ENCODE measurements around the gene STOX2. TPM values are rescaled to one million over a fixed set of nuclear protein-coding genes. Genes with fewer than 3 reads are reported as not detected.

Gene STOX2
- polyA plus RNA-seq, 1 donor from 2014 or later, result 26.1 TPM

- Histone ChIP-seq H3K9me3 (ENCODE audit: low read length) (peaks cover 8% of the 10 kb centered on the region), H3K36me3 (ENCODE audit: insufficient read depth, low read length) (no peaks in the 10 kb centered on the region), H3F3A (ENCODE audit: insufficient read depth, low read length, poor library complexity, severe bottlenecking) (no peaks in the 10 kb centered on the region), H4K20me1 (ENCODE audit: insufficient read depth) (no peaks in the 10 kb centered on the region), H3K4me3 (ENCODE audit: low read length) (no peak overlapping the region), H3K27ac (ENCODE audit: low read length) (no peak overlapping the region), H3K9ac (ENCODE audit: low read length) (no peak overlapping the region), H3K9me2 (ENCODE audit: insufficient read depth, low read length) (no peaks in the 10 kb centered on the region), H3K27me3 (ENCODE audit: insufficient read depth, low read depth, low read length) (no peaks in the 10 kb centered on the region), H3K79me2 (replicated peaks; ENCODE audit: insufficient read depth, low read length) (no peaks in the 10 kb centered on the region), H3K4me2 (ENCODE audit: low read length) (no peak overlapping the region), H2AFZ (ENCODE audit: low read depth, low read length) (no peak overlapping the region)
- TF ChIP-seq EZH2 (IDR thresholded peaks at IDR 0.05; ENCODE audit: borderline replicate concordance, insufficient read depth, low read length, poor library complexity, severe bottlenecking) (no peak), CTCF (IDR thresholded peaks at IDR 0.05; ENCODE audit: poor library complexity, severe bottlenecking) (no peak), MXI1 (conservative IDR thresholded peaks at IDR 0.05; ENCODE audit: poor library complexity, severe bottlenecking) (no peak), RAD21 (conservative IDR thresholded peaks at IDR 0.05) (no peak), POLR2AphosphoS5 (IDR thresholded peaks at IDR 0.05) (no peak), REST (IDR thresholded peaks at IDR 0.05; ENCODE audit: borderline replicate concordance) (no peak), TAF1 (IDR thresholded peaks at IDR 0.05; ENCODE audit: low read depth) (no peak), SMC3 (conservative IDR thresholded peaks at IDR 0.05; ENCODE audit: poor library complexity) (no peak), EP300 (conservative IDR thresholded peaks at IDR 0.05; ENCODE audit: poor library complexity, severe bottlenecking) (no peak)
These were observed 7.9 kb upstream of the STOX2 start for GRCh38 chr4:183897193-183897592.

- H2AFZ ChIP-seq (ENCODE audit: low read depth, low read length), result no peak overlapping the region
- TF ChIP-seq EP300 (conservative IDR thresholded peaks at IDR 0.05; ENCODE audit: poor library complexity, severe bottlenecking) (no peak), MXI1 (conservative IDR thresholded peaks at IDR 0.05; ENCODE audit: poor library complexity, severe bottlenecking) (no peak), SMC3 (conservative IDR thresholded peaks at IDR 0.05; ENCODE audit: poor library complexity) (no peak), POLR2AphosphoS5 (IDR thresholded peaks at IDR 0.05) (no peak), EZH2 (IDR thresholded peaks at IDR 0.05; ENCODE audit: borderline replicate concordance, insufficient read depth, low read length, poor library complexity, severe bottlenecking) (no peak), REST (IDR thresholded peaks at IDR 0.05; ENCODE audit: borderline replicate concordance) (no peak), RAD21 (conservative IDR thresholded peaks at IDR 0.05) (no peak), TAF1 (IDR thresholded peaks at IDR 0.05; ENCODE audit: low read depth) (no peak), CTCF (IDR thresholded peaks at IDR 0.05; ENCODE audit: poor library complexity, severe bottlenecking) (no peak)
- H3K9me3 ChIP-seq (ENCODE audit: low read length), result peaks cover 8% of the 10 kb centered on the region
These were observed 6.7 kb upstream of the STOX2 start for GRCh38 chr4:183898456-183898855.

More at GRCh38 chr4:183898456-183898855, 6.7 kb upstream of the STOX2 start:
- Histone ChIP-seq H4K20me1 (ENCODE audit: insufficient read depth) (no peaks in the 10 kb centered on the region), H3K79me2 (replicated peaks; ENCODE audit: insufficient read depth, low read length) (no peaks in the 10 kb centered on the region), H3K27me3 (ENCODE audit: insufficient read depth, low read depth, low read length) (no peaks in the 10 kb centered on the region), H3K4me3 (ENCODE audit: low read length) (no peak overlapping the region), H3K36me3 (ENCODE audit: insufficient read depth, low read length) (no peaks in the 10 kb centered on the region), H3K4me2 (ENCODE audit: low read length) (no peak overlapping the region), H3K9ac (ENCODE audit: low read length) (no peak overlapping the region), H3F3A (ENCODE audit: insufficient read depth, low read length, poor library complexity, severe bottlenecking) (no peaks in the 10 kb centered on the region), H3K27ac (ENCODE audit: low read length) (no peak overlapping the region), H3K9me2 (ENCODE audit: insufficient read depth, low read length) (no peaks in the 10 kb centered on the region)

Data from neural cell (in vitro differentiated cells).